ENCODE results near the gene SLC2A1. TPM values are rescaled to one million over a fixed set of nuclear protein-coding genes. Genes with fewer than 3 reads are reported as not detected.

Gene SLC2A1
- total and polyA plus RNA-seq, 9 of the 15 experiments (the other 6 are each of a cell fraction or from before 2014, with no cell fraction given) = 12.6 to 153 (median 48.0) TPM

DNA sequence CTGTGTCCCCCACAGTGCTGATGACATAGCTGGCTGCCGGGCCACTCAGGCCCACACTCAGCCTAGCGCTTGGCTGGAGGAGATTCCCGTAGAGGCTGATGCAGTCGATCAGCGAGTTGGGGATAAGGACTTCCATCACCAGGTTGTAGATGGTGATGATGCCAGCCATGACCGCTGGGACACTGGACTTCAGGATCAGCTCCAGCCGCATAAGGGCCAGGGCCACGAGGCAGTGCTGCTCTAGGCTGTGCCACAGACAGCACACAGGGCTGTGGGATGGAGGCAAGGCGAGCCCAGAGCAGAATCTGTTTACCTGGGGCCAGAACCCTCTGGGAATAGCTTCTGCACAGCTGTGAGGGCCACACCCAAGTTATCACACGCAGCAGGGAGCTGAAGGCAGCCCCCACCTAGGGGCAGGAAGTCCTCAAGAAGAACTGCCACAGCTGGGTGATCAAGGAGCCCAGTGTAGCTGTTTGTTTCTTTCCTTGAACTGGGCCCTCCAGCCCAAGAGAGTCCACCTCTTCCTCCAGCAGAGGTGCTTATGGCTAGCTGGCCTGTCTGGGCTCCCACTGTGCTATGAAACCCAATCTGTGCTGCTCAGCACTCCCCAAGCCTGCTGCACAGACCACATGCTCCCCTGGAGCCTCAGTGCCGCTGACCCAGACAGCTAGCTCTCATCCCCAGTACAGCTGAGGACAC, 6.2 kb downstream of the SLC2A1 start (continued):
- TF ChIP-seq, protein P1, sequence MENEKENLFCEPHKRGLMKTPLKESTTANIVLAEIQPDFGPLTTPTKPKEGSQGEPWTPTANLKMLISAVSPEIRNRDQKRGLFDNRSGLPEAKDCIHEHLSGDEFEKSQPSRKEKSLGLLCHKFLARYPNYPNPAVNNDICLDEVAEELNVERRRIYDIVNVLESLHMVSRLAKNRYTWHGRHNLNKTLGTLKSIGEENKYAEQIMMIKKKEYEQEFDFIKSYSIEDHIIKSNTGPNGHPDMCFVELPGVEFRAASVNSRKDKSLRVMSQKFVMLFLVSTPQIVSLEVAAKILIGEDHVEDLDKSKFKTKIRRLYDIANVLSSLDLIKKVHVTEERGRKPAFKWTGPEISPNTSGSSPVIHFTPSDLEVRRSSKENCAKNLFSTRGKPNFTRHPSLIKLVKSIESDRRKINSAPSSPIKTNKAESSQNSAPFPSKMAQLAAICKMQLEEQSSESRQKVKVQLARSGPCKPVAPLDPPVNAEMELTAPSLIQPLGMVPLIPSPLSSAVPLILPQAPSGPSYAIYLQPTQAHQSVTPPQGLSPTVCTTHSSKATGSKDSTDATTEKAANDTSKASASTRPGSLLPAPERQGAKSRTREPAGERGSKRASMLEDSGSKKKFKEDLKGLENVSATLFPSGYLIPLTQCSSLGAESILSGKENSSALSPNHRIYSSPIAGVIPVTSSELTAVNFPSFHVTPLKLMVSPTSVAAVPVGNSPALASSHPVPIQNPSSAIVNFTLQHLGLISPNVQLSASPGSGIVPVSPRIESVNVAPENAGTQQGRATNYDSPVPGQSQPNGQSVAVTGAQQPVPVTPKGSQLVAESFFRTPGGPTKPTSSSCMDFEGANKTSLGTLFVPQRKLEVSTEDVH (IDR thresholded peaks at IDR 0.05; ENCODE audit: low read depth, partially characterized antibody) = no peak
- TF ChIP-seq, protein P2, sequence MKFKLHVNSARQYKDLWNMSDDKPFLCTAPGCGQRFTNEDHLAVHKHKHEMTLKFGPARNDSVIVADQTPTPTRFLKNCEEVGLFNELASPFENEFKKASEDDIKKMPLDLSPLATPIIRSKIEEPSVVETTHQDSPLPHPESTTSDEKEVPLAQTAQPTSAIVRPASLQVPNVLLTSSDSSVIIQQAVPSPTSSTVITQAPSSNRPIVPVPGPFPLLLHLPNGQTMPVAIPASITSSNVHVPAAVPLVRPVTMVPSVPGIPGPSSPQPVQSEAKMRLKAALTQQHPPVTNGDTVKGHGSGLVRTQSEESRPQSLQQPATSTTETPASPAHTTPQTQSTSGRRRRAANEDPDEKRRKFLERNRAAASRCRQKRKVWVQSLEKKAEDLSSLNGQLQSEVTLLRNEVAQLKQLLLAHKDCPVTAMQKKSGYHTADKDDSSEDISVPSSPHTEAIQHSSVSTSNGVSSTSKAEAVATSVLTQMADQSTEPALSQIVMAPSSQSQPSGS (CRISPR knock-in tag; IDR thresholded peaks at IDR 0.05) = no peak
- peak; percentile 83; the same call in 1 of the 2 replicates for TF ChIP-seq POLR2AphosphoS5 (IDR thresholded peaks at IDR 0.05; ENCODE audit: control insufficient read depth, insufficient read depth, low read depth, low read length)
- TF ChIP-seq RBFOX2 (IDR thresholded peaks at IDR 0.05; ENCODE audit: low read depth, low read length) = peak; percentile 67
- no peak for TF ChIP-seq ZNF165 (CRISPR knock-in tag; IDR thresholded peaks at IDR 0.05; ENCODE audit: borderline replicate concordance)
- no peak for TF ChIP-seq SMAD3 (CRISPR knock-in tag; conservative IDR thresholded peaks at IDR 0.05)
- TF ChIP-seq, protein P3, sequence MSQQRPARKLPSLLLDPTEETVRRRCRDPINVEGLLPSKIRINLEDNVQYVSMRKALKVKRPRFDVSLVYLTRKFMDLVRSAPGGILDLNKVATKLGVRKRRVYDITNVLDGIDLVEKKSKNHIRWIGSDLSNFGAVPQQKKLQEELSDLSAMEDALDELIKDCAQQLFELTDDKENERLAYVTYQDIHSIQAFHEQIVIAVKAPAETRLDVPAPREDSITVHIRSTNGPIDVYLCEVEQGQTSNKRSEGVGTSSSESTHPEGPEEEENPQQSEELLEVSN (IDR thresholded peaks at IDR 0.05; ENCODE audit: borderline replicate concordance in 1 of 2, extremely low read depth in 1 of 2, insufficient read depth in 1 of 2, insufficient read length in 1 of 2, low read depth in 1 of 2, low read length in 1 of 2, poor library complexity in 1 of 2, severe bottlenecking in 1 of 2) = no peak
- 0 out of 2 replicates have a peak, but pooled peaks have one; percentile 45 for TF ChIP-seq GATAD2B (IDR thresholded peaks at IDR 0.05; ENCODE audit: borderline replicate concordance)
- no peak for TF ChIP-seq MYBL2 (IDR thresholded peaks at IDR 0.05; ENCODE audit: low read depth)
- no peak for TF ChIP-seq MYBL2 (CRISPR knock-in tag; IDR thresholded peaks at IDR 0.05; ENCODE audit: borderline replicate concordance)
- peak; percentile 94 for TF ChIP-seq ZEB2 (IDR thresholded peaks at IDR 0.05)
- TF ChIP-seq HDAC2 (IDR thresholded peaks at IDR 0.05) = peak; percentile 88
- peak; percentile 60; the same call in 1 of the 2 replicates for TF ChIP-seq RUNX1 (IDR thresholded peaks at IDR 0.05; ENCODE audit: low read depth)
- no peak for TF ChIP-seq NCOA6 (IDR thresholded peaks at IDR 0.05)
- no peak for TF ChIP-seq CHD2 (IDR thresholded peaks at IDR 0.05; ENCODE audit: low read depth, low read length)
- TF ChIP-seq GTF2A2 (tag; IDR thresholded peaks at IDR 0.05) = no peak
- TF ChIP-seq IRF2 (CRISPR knock-in tag; IDR thresholded peaks at IDR 0.05) = no peak
- TF ChIP-seq TOE1 (IDR thresholded peaks at IDR 0.05; ENCODE audit: borderline replicate concordance) = no peak
- TF ChIP-seq TOE1 (CRISPR knock-in tag; IDR thresholded peaks at IDR 0.05; ENCODE audit: borderline replicate concordance, low read depth) = no peak
- TF ChIP-seq, protein P4, sequence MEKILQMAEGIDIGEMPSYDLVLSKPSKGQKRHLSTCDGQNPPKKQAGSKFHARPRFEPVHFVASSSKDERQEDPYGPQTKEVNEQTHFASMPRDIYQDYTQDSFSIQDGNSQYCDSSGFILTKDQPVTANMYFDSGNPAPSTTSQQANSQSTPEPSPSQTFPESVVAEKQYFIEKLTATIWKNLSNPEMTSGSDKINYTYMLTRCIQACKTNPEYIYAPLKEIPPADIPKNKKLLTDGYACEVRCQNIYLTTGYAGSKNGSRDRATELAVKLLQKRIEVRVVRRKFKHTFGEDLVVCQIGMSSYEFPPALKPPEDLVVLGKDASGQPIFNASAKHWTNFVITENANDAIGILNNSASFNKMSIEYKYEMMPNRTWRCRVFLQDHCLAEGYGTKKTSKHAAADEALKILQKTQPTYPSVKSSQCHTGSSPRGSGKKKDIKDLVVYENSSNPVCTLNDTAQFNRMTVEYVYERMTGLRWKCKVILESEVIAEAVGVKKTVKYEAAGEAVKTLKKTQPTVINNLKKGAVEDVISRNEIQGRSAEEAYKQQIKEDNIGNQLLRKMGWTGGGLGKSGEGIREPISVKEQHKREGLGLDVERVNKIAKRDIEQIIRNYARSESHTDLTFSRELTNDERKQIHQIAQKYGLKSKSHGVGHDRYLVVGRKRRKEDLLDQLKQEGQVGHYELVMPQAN (IDR thresholded peaks at IDR 0.05; ENCODE audit: borderline replicate concordance) = peak; percentile 70
- TF ChIP-seq CEBPG (CRISPR knock-in tag; IDR thresholded peaks at IDR 0.05) = no peak
- no peak for TF ChIP-seq CEBPG (tag; conservative IDR thresholded peaks at IDR 0.05 in 1 of 2, IDR thresholded peaks at IDR 0.05 in 1 of 2)
